Measurements from ENCODE around the gene NIPAL4. TPM values are rescaled to one million over a fixed set of nuclear protein-coding genes. Genes with fewer than 3 reads are reported as not detected.
"Not testable (repeated sequence)": the region's sequence is repeated elsewhere in the genome, so short reads cannot be mapped to it uniquely, and the experiment has no call there.

NIPAL4 gene
- not detected for total RNA-seq

DNA sequence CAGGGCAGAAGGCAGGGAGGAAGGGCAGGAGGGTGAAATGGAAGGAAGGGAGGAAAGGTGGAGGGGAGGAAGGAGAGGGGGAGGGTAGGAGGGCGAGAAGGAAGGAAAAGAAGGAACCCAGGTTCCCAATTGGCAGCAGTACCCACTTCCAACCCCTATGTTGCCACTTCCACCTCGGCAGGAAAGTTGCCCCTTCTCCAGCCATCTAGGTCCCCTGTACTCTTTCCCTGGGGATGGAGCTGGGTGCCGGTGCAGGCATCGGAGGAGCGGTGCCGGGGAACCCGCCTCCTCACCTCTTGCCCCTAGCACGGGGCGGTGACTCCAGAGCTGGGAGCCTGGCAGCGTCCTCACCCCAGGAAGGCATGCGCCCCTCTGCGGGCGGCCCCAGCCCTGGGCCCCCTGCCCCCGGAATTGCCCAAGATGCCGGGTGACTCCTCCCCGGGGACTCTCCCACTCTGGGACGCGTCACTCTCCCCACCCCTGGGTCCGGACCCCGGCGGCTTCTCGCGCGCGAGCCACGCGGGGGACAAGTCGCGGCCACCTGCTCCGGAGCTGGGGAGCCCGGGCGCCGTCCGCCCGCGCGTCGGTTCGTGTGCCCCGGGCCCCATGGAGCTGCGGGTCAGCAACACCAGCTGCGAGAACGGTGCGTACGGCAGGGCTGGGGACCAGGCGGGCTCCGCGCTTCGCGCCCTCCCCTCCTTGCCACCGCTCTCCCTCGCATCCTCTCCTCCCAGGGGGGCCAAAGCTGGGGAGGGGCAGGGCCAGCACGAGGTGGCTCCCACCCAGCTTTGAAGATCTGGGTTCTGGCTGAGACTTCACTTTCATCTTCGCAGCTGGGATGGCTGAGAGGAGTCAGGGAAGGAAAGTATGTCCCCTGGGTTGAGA is at the start of gene NIPAL4:
Gene NIPAL4, plus strand, starts transcription at position 499 of the 885 bp plus-strand sequence. Its CDS starts 108 bp downstream, at position 607.
- H3K4me1 ChIP-seq = peaks cover 0 to 7% of the 10 kb centered on the region in 2 donors
- no peaks in the 10 kb centered on the region for H3K27me3 ChIP-seq
- no peaks in the 10 kb centered on the region for H3K36me3 ChIP-seq
- peak within 1 kb of the TSS; percentile 53 to 75 for H3K4me3 ChIP-seq
- intact Hi-C loops (cut with DNase I) = loop anchor here (5.0 kb wide), 1 partner anchor 73 kb away; no protein-coding TSS in a partner anchor
- H3K9me3 ChIP-seq = no peaks in the 10 kb centered on the region
- DNase-seq (ENCODE audit: low spot score in 2 of 2) = no peak
- TF ChIP-seq, protein P1, sequence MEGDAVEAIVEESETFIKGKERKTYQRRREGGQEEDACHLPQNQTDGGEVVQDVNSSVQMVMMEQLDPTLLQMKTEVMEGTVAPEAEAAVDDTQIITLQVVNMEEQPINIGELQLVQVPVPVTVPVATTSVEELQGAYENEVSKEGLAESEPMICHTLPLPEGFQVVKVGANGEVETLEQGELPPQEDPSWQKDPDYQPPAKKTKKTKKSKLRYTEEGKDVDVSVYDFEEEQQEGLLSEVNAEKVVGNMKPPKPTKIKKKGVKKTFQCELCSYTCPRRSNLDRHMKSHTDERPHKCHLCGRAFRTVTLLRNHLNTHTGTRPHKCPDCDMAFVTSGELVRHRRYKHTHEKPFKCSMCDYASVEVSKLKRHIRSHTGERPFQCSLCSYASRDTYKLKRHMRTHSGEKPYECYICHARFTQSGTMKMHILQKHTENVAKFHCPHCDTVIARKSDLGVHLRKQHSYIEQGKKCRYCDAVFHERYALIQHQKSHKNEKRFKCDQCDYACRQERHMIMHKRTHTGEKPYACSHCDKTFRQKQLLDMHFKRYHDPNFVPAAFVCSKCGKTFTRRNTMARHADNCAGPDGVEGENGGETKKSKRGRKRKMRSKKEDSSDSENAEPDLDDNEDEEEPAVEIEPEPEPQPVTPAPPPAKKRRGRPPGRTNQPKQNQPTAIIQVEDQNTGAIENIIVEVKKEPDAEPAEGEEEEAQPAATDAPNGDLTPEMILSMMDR (IDR thresholded peaks at IDR 0.05) = no peak
- H3K27ac ChIP-seq = no peak within 1 kb of the TSS

DNA sequence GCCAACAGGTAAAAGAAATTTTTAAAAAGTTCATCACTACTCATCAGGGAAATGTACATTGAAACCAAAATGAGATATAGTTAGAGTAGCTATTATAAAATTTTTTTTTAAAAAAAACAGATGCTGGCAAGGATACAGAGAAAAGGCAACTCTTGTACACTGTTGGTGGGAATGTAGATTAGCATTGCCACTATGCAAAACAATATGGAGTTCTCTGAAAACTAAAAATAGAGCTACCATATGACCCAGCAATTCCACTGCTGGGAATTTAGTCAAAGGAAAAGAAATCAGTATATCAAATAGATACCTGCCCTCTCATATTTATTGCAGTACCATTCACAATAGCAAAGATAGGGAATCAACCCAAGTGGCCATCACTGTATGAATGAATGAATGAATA is 44.2 kb upstream of the NIPAL4 start:
- DNase-seq (ENCODE audit: low spot score in 2 of 2) = no peak
- Histone ChIP-seq H3K9me3 (no peaks in the 10 kb centered on the region), H3K27ac (no peak overlapping the region), H3K27me3 (no peaks in the 10 kb centered on the region), H3K4me3 (no peak overlapping the region), H3K4me1 (no peaks in the 10 kb centered on the region), H3K36me3 (no peaks in the 10 kb centered on the region)
- intact Hi-C loops (cut with DNase I) = no loop called here
- TF ChIP-seq, protein P1 (IDR thresholded peaks at IDR 0.05) = no peak

DNA sequence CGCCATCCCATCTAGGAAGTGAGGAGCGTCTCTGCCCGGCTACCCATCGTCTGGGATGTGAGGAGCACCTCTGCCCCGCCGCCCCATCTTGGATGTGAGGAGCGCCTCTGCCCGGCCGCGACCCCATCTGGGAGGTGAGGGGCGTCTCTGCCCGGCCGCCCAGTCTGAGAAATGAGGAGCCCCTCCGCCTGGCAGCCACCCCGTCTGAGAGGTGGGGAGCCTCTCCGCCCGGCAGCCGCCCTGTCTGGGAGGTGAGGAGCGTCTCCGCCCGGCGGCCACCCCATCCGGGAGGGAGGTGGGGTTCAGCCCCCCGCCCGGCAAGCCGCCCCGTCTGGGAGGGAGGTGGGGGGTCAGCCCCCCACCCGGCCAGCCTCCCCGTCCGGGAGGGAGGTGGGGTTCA is 40.5 kb upstream of the NIPAL4 start:
- H3K36me3 ChIP-seq; H3K27ac ChIP-seq; H3K27me3 ChIP-seq; intact Hi-C loops (cut with DNase I); H3K4me1 ChIP-seq; DNase-seq (ENCODE audit: low spot score in 2 of 2); H3K4me3 ChIP-seq; H3K9me3 ChIP-seq: not testable (repeated sequence)

DNA sequence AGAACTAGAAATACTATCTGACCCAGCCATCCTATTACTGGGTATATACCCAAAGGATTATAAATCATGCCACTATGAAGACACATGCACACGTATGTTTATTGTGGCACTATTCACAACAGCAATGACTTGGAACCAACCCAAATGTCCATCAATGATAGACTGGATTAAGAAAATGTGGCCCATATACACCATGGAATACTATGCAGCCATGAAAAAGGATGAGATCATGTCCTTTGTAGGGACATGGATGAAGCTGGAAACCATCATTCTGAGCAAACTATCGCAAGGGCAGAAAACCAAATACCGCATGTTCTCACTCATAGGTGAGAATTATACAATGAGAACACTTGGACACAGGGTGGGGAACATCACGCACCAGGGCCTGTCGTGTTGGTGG is 30.1 kb upstream of the NIPAL4 start:
- not testable (repeated sequence) for H3K27ac ChIP-seq; DNase-seq (ENCODE audit: low spot score in 2 of 2); H3K4me1 ChIP-seq; H3K9me3 ChIP-seq; H3K36me3 ChIP-seq; H3K4me3 ChIP-seq; H3K27me3 ChIP-seq
- intact Hi-C loops (cut with DNase I) = loop anchor here (2.0 to 5.0 kb wide), 2 partner anchors 47 to 289 kb away; no protein-coding TSS in a partner anchor

DNA sequence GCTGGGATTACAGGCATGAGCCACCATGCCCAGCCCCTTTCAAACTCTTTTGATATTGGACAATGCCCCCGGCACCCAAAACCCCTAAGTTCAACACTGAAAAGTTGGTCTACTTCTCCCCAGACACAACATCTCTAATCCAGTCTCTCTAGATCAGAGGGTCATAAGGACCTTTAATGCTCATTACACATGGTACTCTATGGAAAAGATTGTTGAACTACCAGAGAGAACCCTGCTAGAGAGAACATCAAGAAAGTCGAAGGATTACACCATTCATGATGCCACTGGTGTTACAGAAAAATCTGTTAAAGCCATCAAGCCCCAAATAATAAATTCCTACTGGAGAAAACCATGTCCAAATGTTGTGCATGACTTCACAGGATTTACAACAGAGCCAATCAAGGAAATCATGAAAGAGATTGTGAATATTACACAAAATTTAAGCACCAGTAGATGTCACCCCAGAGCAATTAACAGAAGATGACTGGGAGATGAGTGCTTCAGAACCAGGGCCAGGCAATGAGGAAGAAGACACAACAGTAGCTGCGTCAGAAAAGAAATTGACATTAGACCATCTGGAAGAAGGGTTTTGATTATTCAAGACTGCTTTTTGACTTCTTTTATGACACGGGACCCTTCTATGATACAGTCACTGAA is 28.3 kb upstream of the NIPAL4 start:
- intact Hi-C loops (cut with DNase I) = loop anchor here (2.0 to 5.0 kb wide), 2 partner anchors 46 to 287 kb away; no protein-coding TSS in a partner anchor
- TF ChIP-seq, protein P1 (IDR thresholded peaks at IDR 0.05) = peak; percentile 7 to 51 (median 22)
- Histone ChIP-seq H3K9me3 (peaks cover 0 to 4% of the 10 kb centered on the region in 2 donors), H3K4me3 (no peak overlapping the region), H3K27me3 (no peaks in the 10 kb centered on the region), H3K4me1 (no peaks in the 10 kb centered on the region), H3K36me3 (no peaks in the 10 kb centered on the region), H3K27ac (no peak overlapping the region)
- DNase-seq (ENCODE audit: low spot score in 2 of 2) = no peak

DNA sequence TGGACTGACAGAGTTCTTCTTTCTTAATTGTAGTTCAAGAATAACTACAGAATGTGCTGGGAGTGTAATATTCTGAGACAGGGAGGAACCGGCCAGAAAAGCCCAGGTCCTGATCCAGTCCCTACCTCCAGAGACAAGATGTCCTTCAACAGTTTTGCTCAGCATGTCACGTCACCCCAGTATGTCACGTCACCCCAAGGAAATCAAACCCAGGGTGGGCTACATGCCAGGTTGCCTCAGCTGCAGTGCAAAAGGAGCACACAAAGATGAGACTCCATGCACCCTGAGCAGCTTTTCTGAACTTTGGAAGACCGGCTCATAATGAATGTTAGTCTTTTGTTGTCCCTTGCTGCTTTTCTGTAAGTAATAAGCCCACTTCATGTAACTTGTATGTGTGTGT is 25.9 kb upstream of the NIPAL4 start:
- H3K4me1 ChIP-seq = no peaks in the 10 kb centered on the region
- no peak for DNase-seq (ENCODE audit: low spot score in 2 of 2)
- no peaks in the 10 kb centered on the region for H3K27me3 ChIP-seq
- TF ChIP-seq, protein P1 (IDR thresholded peaks at IDR 0.05) = no peak
- no peak overlapping the region for H3K4me3 ChIP-seq
- intact Hi-C loops (cut with DNase I) = loop anchor here (5.0 kb wide), 1 partner anchor 43 kb away; no protein-coding TSS in a partner anchor
- H3K27ac ChIP-seq = no peak overlapping the region
- no peaks in the 10 kb centered on the region for H3K36me3 ChIP-seq
- peaks cover 0 to 4% of the 10 kb centered on the region in 2 donors for H3K9me3 ChIP-seq
